HG03575 (cell line): Measurements from ENCODE around the gene IER3.
"Not testable (repeated sequence)": the region's sequence is repeated elsewhere in the genome, so short reads cannot be mapped to it uniquely, and the experiment has no call there.

ENCODE experiments used
- ATAC-seq: cut with Tn5 transposase; IDR thresholded peaks from one replicate; pipeline ENCODE4 v1.9.1; 2021; ENCODE audit not compliant: unreplicated experiment, insufficient number of reproducible peaks, low FRiP score; ENCODE audit errors: extremely low read depth

The IER3 gene

GRCh38 chr6:30727920-30728553, 16.3 kb downstream of the IER3 start:
- ATAC-seq = no peak

GRCh38 chr6:30726506-30727413, 17.6 kb downstream of the IER3 start:
- no peak for ATAC-seq

GRCh38 chr6:30725713-30726505, 18.4 kb downstream of the IER3 start:
- no peak for ATAC-seq

- ATAC-seq = no peak
Observed at GRCh38 chr6:30724906-30725667, 19.3 kb downstream of the IER3 start.

GRCh38 chr6:30723843-30724741, 20.3 kb downstream of the IER3 start:
- not testable (repeated sequence) for ATAC-seq

- not testable (repeated sequence) for ATAC-seq
Observed at GRCh38 chr6:30723159-30723842, 21.0 kb downstream of the IER3 start.

GRCh38 chr6:30722280-30723112, 21.9 kb downstream of the IER3 start:
- ATAC-seq = no peak

GRCh38 chr6:30722025-30722279, 22.4 kb downstream of the IER3 start:
- ATAC-seq = not testable (repeated sequence)

- no peak for ATAC-seq
Observed at GRCh38 chr6:30721198-30722024, 22.9 kb downstream of the IER3 start.

GRCh38 chr6:30720738-30721197, 23.6 kb downstream of the IER3 start:
- ATAC-seq = no peak

GRCh38 chr6:30719791-30720737, 24.3 kb downstream of the IER3 start, which contains the start of gene TUBB:
Gene TUBB, plus strand, starts transcription at chr6:30720352. Its CDS starts 155 bp downstream, at chr6:30720507.
- ATAC-seq = no peak

GRCh38 chr6:30719356-30719755, 25.0 kb downstream of the IER3 start:
- ATAC-seq = no peak

- not testable (repeated sequence) for ATAC-seq
Observed at GRCh38 chr6:30717845-30718720, 26.3 kb downstream of the IER3 start.
